BLaER1 treated with 17β-estradiol and CSF1 and Interleukin-3, amounts not matched to agents 10 nM and 100 nM (cell line): ENCODE data around the gene LSR.

Experiments
- H3K27ac ChIP-seq, 11 experiments: shearing (Covaris generic); formaldehyde crosslinking; 2 replicates each; pipeline ENCODE4 v1.8.1; 2022
- H3K27me3 ChIP-seq, 11 experiments: shearing (Covaris generic); formaldehyde crosslinking; 2 replicates each; pipeline ENCODE4 v1.8.1; 2022
- H3K36me3 ChIP-seq, 11 experiments: shearing (Covaris generic); formaldehyde crosslinking; 2 replicates each; pipeline ENCODE4 v1.8.1; 2022
- H3K4me1 ChIP-seq, 10 experiments: shearing (Covaris generic); formaldehyde crosslinking; 2 replicates each; pipeline ENCODE4 v1.8.1; 2022
- H3K4me2 ChIP-seq, 11 experiments: shearing (Covaris generic); formaldehyde crosslinking; 2 replicates each; pipeline ENCODE4 v1.8.1; 2022
- H3K4me3 ChIP-seq, 10 experiments: shearing (Covaris generic); formaldehyde crosslinking; 2 replicates each; pipeline ENCODE4 v1.8.1; 2022
- H3K9ac ChIP-seq, 11 experiments: shearing (Covaris generic); formaldehyde crosslinking; 2 replicates each; pipeline ENCODE4 v1.8.1; 2022
- H3K9me3 ChIP-seq, 11 experiments: shearing (Covaris generic); formaldehyde crosslinking; replicated peaks in 1 of 11; 2 replicates each; pipeline ENCODE4 v1.8.1; 2022
- H4K20me1 ChIP-seq, 11 experiments: shearing (Covaris generic); formaldehyde crosslinking; 2 replicates each; pipeline ENCODE4 v1.8.1; 2022
- Cebpa-rat ChIP-seq, 11 experiments: shearing (Covaris generic); IDR thresholded peaks; 2 replicates each; pipeline ENCODE4 v1.8.1; 2022

LSR gene

DNA sequence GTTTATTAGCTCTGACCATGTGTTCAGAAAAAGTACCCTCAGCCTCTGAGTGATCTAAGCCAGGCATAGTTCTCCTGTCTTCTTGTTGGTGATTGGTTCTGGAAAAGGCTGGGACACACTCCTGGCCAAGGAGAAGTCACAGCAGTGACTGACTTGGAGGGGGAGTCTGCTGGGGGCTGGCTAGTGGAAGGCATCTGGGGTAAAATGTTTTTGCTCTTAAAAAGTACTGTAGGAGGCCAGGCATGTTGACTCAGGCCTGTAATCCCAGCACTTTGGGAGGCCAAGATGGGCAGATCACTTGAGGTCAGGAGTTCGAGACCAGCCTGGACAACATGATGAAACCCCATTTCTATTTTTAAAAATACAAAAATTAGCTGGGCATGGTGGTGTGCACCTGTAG, 41.9 kb upstream of the LSR start:
- TF ChIP-seq Cebpa-rat (IDR thresholded peaks at IDR 0.05) = no peak
- H3K27ac ChIP-seq = peak overlapping the region in 8 of 11 experiments; percentile 37 to 79 (median 66); a peak in 16 of 22 replicates

DNA sequence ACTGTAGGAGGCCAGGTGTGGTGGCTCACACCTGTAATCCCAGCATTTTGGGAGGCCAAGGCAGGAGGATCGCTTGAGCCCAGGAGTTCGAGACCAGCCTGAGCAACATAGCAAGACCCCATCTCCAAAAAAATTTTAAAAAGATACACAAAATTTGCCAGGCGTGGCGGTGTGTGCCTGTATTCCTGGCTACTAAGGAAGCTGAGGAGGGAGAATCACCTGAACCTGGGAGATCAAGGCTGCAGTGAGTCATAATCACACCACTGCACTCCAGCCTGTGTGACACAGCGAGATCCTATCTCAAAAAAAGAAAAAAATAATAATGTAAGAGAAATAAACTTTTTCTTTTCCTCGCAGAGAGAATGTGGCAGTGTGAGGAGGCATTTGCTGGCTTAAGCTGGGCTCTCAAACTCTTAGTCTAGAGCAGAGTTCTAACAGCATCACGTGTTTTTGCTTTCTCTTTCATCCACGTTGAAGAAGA, 41.4 kb upstream of the LSR start:
- H3K4me1 ChIP-seq = peaks cover 64 to 90% (median 82%) of the 10 kb centered on the region in 10 experiments
- H3K27me3 ChIP-seq = no peaks in the 10 kb centered on the region
- H3K4me2 ChIP-seq = peak overlapping the region; percentile 20 to 89 (median 75); a peak in 19 of 22 replicates
- H3K36me3 ChIP-seq = no peaks in the 10 kb centered on the region
- H3K9me3 ChIP-seq = peaks cover 0 to 11% (median 2%) of the 10 kb centered on the region in 11 experiments; a peak in 9 of 22 replicates
- no peak overlapping the region for H3K4me3 ChIP-seq
- peak overlapping the region in 4 of 11 experiments; percentile 6 to 68 (median 60); a peak in 6 of 22 replicates for H3K9ac ChIP-seq
- no peaks in the 10 kb centered on the region for H4K20me1 ChIP-seq
- peak overlapping the region in 7 of 11 experiments; percentile 32 to 79 (median 77); a peak in 14 of 22 replicates for H3K27ac ChIP-seq
- no peak for TF ChIP-seq Cebpa-rat (IDR thresholded peaks at IDR 0.05)

More for the DNA sequence above, 41.9 kb upstream of the LSR start:
- peak overlapping the region in 7 of 11 experiments; percentile 13 to 73 (median 65); a peak in 13 of 22 replicates for H3K9ac ChIP-seq
- no peaks in the 10 kb centered on the region for H4K20me1 ChIP-seq
- no peak overlapping the region; a peak in 1 of 20 replicates for H3K4me3 ChIP-seq
- no peaks in the 10 kb centered on the region for H3K36me3 ChIP-seq
- H3K4me2 ChIP-seq = peak overlapping the region; percentile 61 to 90 (median 77); a peak in 21 of 22 replicates
- peaks cover 0 to 11% (median 3%) of the 10 kb centered on the region in 11 experiments; a peak in 9 of 22 replicates for H3K9me3 ChIP-seq
- peaks cover 60 to 90% (median 82%) of the 10 kb centered on the region in 10 experiments for H3K4me1 ChIP-seq
- H3K27me3 ChIP-seq = no peaks in the 10 kb centered on the region

DNA sequence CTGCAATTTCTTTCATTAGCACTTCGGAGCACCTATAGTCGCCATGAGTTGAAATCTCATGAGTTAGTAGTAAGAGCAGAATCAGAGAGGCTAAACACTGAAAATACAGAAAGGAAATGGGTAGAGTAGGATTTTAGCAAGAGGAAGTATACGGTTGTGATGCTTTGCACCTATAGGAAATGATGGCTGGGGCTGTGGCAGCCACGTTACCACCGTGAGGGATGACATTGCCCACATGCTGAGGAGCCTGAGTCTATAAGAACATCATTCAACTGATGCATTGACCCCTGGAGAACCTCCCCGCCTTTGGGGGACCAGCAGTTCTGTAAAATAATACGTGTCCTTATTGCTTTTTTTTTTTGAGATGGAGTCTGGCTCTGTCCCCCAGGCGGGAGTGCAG, 40.7 kb upstream of the LSR start:
- Histone ChIP-seq H4K20me1 (no peaks in the 10 kb centered on the region), H3K4me1 (peaks cover 70 to 95% (median 88%) of the 10 kb centered on the region in 10 experiments), H3K9ac (peak overlapping the region in 1 of 11 experiments; percentile 55; a peak in 1 of 22 replicates), H3K4me2 (peak overlapping the region in 9 of 11 experiments; percentile 19 to 89 (median 77); a peak in 14 of 22 replicates), H3K9me3 (peaks cover 0 to 11% (median 0%) of the 10 kb centered on the region in 11 experiments; a peak in 6 of 22 replicates), H3K27ac (peak overlapping the region in 3 of 11 experiments; percentile 78 to 79 (median 78); a peak in 4 of 22 replicates), H3K4me3 (no peak overlapping the region), H3K36me3 (no peaks in the 10 kb centered on the region), H3K27me3 (no peaks in the 10 kb centered on the region)
- TF ChIP-seq Cebpa-rat (IDR thresholded peaks at IDR 0.05) = no peak

DNA sequence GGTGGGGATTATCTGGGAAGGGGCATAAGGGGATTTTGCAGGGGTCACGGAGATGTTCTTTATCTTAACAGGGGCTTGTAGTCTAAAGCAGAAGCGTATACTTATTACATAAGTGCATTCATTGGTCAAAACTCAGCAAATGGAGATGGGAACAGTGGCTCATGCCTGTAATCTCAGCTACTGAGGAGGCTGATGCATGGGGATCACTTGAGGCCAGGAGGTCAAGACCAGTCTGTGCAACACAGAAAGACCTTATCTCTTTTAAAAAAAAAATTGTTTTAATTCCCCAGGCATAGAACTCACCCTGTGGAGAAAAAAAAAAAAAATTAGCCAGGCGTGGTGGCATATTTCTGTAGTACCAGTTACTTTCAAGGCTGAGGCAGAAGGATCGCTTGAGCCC, 39.2 kb upstream of the LSR start:
- peak overlapping the region in 7 of 11 experiments; percentile 24 to 87 (median 82); a peak in 8 of 22 replicates for H3K27ac ChIP-seq
- H3K27me3 ChIP-seq = no peaks in the 10 kb centered on the region
- peak overlapping the region in 6 of 11 experiments; percentile 81 to 93 (median 90); a peak in 11 of 22 replicates for H3K4me2 ChIP-seq
- peaks cover 0 to 11% (median 0%) of the 10 kb centered on the region in 11 experiments; a peak in 6 of 22 replicates for H3K9me3 ChIP-seq
- TF ChIP-seq Cebpa-rat (IDR thresholded peaks at IDR 0.05) = no peak
- H4K20me1 ChIP-seq = no peaks in the 10 kb centered on the region
- H3K9ac ChIP-seq = no peak overlapping the region
- H3K4me1 ChIP-seq = peaks cover 76 to 97% (median 91%) of the 10 kb centered on the region in 10 experiments
- H3K36me3 ChIP-seq = no peaks in the 10 kb centered on the region
- no peak overlapping the region for H3K4me3 ChIP-seq

DNA sequence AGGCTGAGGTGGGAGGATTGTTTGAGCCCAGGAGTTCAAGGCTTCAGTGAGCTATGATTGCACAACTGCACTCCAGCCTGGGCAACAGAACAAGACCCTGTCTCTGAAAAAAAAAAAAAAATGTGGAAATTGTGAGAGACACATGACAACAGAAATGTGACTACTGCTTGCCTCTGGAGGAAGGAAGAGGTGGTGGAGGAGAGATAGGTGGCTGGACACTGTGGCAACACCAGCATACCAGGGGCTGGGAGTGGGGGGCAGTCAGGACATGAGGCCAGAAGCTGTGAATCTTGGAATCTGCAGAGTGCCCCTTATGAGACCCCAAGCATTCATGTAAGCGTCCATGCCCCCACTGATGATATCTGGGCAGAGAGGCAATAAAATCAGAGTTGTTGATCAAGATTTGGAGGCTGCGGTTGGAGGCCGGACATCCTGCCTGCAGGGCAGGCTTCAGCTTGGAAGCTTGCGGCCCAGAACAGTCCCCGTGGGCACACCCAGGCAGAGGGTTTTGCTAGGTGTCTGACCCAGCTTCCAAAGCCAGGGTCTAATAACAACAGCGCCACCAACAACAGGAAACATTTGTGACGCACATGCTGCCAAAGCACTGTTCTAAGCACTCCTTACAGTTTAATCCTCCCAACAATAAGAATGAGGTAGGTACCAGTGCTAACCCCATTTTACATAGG, 37.1 kb upstream of the LSR start:
- Histone ChIP-seq H3K27me3 (no peaks in the 10 kb centered on the region), H3K9ac (peak overlapping the region; percentile 56 to 78 (median 71); a peak in 21 of 22 replicates), H3K4me2 (peak overlapping the region; percentile 81 to 97 (median 92)), H4K20me1 (no peaks in the 10 kb centered on the region), H3K4me3 (peak overlapping the region in 7 of 10 experiments; percentile 6 to 31 (median 16); a peak in 6 of 20 replicates), H3K9me3 (peaks cover under 1 to 16% (median 5%) of the 10 kb centered on the region in 11 experiments; a peak in 16 of 22 replicates), H3K36me3 (no peaks in the 10 kb centered on the region), H3K4me1 (peaks cover 73 to 97% (median 91%) of the 10 kb centered on the region in 10 experiments), H3K27ac (peak overlapping the region; percentile 80 to 90 (median 83))
- peak; percentile 60 to 93 (median 84); a peak in 20 of 22 replicates for TF ChIP-seq Cebpa-rat (IDR thresholded peaks at IDR 0.05)

DNA sequence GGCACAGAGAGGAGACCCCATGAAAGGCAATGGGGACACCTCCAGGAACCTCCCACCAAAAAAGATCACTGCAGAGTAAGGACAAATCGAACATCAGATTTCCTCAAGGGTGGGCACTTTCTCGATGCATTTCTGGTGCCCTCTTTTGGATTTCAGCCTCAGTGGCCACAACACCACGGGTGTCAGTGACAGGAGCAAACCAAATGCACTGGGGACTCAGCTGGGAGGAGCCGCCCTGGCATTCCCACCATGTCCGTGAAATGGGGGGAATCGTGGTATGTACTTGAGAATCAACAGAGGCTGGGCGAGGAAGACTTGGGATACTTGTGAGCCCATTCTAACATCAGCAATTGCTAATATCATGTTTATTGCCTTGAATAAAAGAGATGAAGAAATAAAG, 36.6 kb upstream of the LSR start:
- peak overlapping the region in 6 of 10 experiments; percentile 6 to 31 (median 14); a peak in 5 of 20 replicates for H3K4me3 ChIP-seq
- H3K36me3 ChIP-seq = no peaks in the 10 kb centered on the region
- H3K9ac ChIP-seq = peak overlapping the region; percentile 56 to 78 (median 71); a peak in 21 of 22 replicates
- no peak for TF ChIP-seq Cebpa-rat (IDR thresholded peaks at IDR 0.05)
- no peaks in the 10 kb centered on the region for H4K20me1 ChIP-seq
- peaks cover 73 to 96% (median 90%) of the 10 kb centered on the region in 10 experiments for H3K4me1 ChIP-seq
- H3K27ac ChIP-seq = peak overlapping the region; percentile 80 to 90 (median 83)
- H3K9me3 ChIP-seq = peaks cover 3 to 22% (median 10%) of the 10 kb centered on the region in 11 experiments; a peak in 19 of 22 replicates
- peak overlapping the region; percentile 81 to 97 (median 92) for H3K4me2 ChIP-seq
- H3K27me3 ChIP-seq = no peaks in the 10 kb centered on the region

DNA sequence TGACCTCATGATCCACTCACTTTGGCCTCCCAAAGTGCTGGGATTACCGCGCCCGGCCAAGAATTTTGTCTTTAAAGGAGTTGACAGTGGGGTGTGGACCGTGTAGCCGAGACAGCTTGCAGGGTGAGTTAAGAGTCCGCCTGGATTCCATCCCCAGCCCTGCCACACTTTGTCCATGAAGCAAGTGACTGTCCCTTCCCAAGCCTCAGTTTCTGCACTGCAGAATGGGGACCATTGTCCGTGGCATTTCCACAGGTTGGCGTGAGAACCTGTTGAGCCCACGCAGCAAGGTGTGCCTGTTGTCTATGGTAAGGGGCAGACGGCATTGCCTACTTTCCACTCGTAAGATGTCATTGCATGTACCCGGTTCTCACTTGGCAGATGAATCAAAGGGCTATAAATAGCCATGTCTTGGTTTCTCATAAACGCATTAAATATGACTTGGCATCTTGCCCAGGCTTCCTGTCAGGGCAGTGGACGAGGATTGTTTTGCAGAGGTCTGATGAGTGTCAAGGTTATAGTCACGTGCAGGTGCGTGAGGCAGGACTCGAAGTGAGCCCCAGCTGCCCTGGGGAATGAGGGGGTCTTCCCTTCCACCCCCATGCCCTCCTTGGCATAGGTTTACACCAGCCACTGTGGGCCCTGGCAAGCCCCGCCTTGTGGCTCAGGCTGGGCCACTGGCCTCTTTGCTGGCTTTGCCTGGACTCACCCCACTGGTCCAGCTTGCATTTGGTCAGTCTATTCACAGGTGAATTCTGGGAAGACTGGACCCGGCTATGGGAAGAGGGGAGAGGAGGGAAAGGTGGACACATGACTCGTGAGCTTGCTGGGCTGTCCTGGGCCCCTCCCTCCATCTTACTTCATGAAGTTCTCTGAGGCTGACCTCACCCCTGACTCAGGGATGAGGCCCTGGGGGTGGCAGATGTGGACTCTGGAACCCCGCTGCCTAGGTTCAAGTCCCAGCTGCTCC, 34.9 kb upstream of the LSR start:
- Histone ChIP-seq H4K20me1 (no peaks in the 10 kb centered on the region), H3K4me2 (peak overlapping the region; percentile 81 to 97 (median 92)), H3K4me3 (peak overlapping the region in 6 of 10 experiments; percentile 6 to 52 (median 26); a peak in 8 of 20 replicates), H3K9ac (peak overlapping the region; percentile 56 to 78 (median 62); a peak in 20 of 22 replicates), H3K27ac (peak overlapping the region; percentile 80 to 90 (median 83)), H3K36me3 (no peaks in the 10 kb centered on the region), H3K9me3 (peaks cover 6 to 19% (median 12%) of the 10 kb centered on the region in 11 experiments; a peak in 20 of 22 replicates), H3K27me3 (no peaks in the 10 kb centered on the region), H3K4me1 (peaks cover 74 to 89% (median 83%) of the 10 kb centered on the region in 10 experiments)
- peak in 1 of 11 experiments; percentile 19; a peak in 1 of 22 replicates for TF ChIP-seq Cebpa-rat (IDR thresholded peaks at IDR 0.05)
